Activated naive CD8-positive, alpha-beta T cell treated with anti-CD3 and anti-CD28 coated beads, Interleukin-2, amount 50 U/mL, for 24 hours (primary cell): Measurements from ENCODE around the gene LRRC74A.

Experiments used
- ATAC-seq: fragments of 150-1000 bp; cut with Tn5 transposase; one replicate; pipeline ENCODE4 v1.10.0; 2021
- DNase-seq: peaks from one replicate; pipeline ENCODE4 v3.0.0; 2021
- H3K27ac Mint-ChIP-seq: one replicate; pipeline ENCODE4 v1.8.0; 2021; ENCODE audit warnings: mild to moderate bottlenecking, mixed read lengths
- H3K27me3 Mint-ChIP-seq: one replicate; pipeline ENCODE4 v1.8.0; 2021; ENCODE audit warnings: mixed read lengths
- H3K36me3 Mint-ChIP-seq: one replicate; pipeline ENCODE4 v1.8.0; 2021; ENCODE audit warnings: low read depth, mixed read lengths
- H3K4me1 Mint-ChIP-seq: one replicate; pipeline ENCODE4 v1.8.0; 2021; ENCODE audit warnings: mixed read lengths
- H3K4me3 Mint-ChIP-seq: one replicate; pipeline ENCODE4 v1.8.0; 2021; ENCODE audit warnings: mild to moderate bottlenecking, moderate library complexity, mixed read lengths
- H3K9me3 Mint-ChIP-seq: one replicate; pipeline ENCODE4 v1.8.0; 2021; ENCODE audit warnings: mixed read lengths

The LRRC74A gene

DNA sequence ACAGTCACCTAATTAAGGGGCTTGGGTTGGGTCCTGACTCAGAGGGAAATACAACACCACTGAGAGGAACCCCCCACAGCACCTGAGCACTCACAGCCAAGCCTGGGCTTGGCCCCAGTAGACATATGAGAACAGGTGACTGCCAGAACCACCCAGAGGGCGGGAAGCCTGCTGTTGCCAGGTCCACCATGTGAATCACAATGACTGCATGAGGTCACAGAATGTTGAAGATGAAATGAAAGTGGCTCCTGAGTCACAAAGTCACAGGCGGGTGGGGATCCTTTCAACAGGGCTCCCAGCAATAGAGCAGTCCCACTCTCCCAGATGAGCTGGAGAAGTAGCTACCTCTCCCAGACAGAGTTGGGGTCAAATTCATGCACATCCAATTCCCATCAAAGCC lies at the start of gene LRRC74A:
TSS of gene LRRC74A (plus strand) at position 287 of the 400 bp plus-strand sequence. CDS start 290 bp downstream, outside the sequence.
- H3K4me1 Mint-ChIP-seq: no peaks in the 10 kb centered on the region

DNA sequence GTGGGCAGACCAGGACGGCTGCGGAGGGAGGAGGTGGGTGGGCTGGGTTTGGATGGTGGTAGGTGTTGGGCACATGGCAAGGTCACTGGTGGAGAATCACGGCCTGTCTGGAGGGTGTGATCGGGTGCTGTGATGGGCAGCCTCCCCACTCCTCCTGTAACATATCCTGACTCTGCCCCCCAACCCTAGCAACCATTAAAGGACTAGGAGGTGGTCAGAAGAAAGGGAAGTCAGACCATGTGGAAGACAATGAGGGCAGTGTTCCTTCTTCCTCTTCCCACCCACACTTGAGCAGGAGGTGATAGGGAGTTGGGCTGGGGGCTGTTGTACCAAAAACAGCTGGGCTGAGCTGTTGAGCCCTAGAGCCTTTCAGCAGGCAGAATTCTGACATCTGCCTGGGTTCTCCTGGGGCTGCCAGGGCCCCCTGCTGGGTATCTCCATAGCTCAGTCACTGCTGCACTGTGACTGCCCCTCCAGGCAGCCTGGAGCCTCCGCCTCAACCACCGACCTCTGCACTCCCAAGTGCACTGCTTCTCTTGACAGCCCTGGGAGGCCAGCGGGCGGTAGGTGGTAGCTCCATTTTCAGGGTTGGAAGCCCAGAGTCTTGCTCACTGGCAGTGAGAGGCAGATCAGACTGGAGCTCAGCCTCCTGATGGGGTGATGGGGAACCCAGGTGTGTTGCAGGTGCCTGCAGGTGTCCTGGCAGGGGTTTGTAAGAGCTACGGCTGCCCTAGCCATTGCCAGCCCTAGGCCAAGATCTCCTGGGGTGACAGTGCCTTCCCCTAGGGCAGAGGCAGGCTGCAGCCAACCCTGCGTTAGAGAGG lies 49.6 kb upstream of the LRRC74A start:
- Mint-ChIP-seq H3K9me3 (no peaks in the 10 kb centered on the region), H3K27me3 (peaks cover under 1% of the 10 kb centered on the region), H3K36me3 (no peaks in the 10 kb centered on the region), H3K27ac (no peak overlapping the region), H3K4me3 (no peak overlapping the region), H3K4me1 (peaks cover 18% of the 10 kb centered on the region)
- no peak for ATAC-seq
- no peak for DNase-seq

More for the DNA sequence above, at the start of gene LRRC74A:
- Mint-ChIP-seq H3K9me3 (no peaks in the 10 kb centered on the region), H3K4me3 (no peak within 1 kb of the TSS), H3K36me3 (no peaks in the 10 kb centered on the region), H3K27ac (no peak within 1 kb of the TSS), H3K27me3 (peaks cover 2% of the 10 kb centered on the region)
- peak; percentile 59 for ATAC-seq
- DNase-seq: no peak

DNA sequence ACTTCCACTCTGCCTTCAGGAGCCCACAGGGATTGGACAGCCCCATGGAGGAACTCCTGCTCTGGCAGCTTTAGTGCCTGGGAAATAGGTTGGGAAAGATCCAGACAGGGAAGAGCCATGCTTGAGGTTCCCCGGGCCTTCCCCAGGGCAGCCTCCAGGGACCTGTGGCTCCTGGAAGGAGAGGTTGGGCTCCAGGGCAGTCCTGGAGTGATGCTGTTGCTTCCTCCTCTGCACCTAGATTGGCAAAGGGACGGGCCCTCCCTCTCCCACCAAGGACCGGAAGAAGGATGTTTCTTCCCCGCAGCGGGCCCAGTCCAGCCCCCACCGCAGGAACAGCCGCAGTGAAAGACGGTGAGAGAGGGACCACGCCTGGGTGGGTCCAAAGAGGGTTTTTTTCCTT lies 48.5 kb upstream of the LRRC74A start:
- no peak overlapping the region for H3K4me3 Mint-ChIP-seq

GRCh38 chr14:76778546-76779215 lies 47.5 kb upstream of the LRRC74A start:
- DNase-seq: no peak
- Mint-ChIP-seq H3K4me1 (peaks cover 24% of the 10 kb centered on the region), H3K36me3 (no peaks in the 10 kb centered on the region), H3K27me3 (no peaks in the 10 kb centered on the region), H3K4me3 (no peak overlapping the region), H3K9me3 (no peaks in the 10 kb centered on the region), H3K27ac (no peak overlapping the region)
- no peak for ATAC-seq

More for the DNA sequence above, 48.5 kb upstream of the LRRC74A start:
- H3K4me1 Mint-ChIP-seq: peaks cover 23% of the 10 kb centered on the region
- no peak overlapping the region for H3K27ac Mint-ChIP-seq
- H3K36me3 Mint-ChIP-seq: no peaks in the 10 kb centered on the region
- H3K9me3 Mint-ChIP-seq: no peaks in the 10 kb centered on the region
- no peaks in the 10 kb centered on the region for H3K27me3 Mint-ChIP-seq
- no peak for DNase-seq
- no peak for ATAC-seq

DNA sequence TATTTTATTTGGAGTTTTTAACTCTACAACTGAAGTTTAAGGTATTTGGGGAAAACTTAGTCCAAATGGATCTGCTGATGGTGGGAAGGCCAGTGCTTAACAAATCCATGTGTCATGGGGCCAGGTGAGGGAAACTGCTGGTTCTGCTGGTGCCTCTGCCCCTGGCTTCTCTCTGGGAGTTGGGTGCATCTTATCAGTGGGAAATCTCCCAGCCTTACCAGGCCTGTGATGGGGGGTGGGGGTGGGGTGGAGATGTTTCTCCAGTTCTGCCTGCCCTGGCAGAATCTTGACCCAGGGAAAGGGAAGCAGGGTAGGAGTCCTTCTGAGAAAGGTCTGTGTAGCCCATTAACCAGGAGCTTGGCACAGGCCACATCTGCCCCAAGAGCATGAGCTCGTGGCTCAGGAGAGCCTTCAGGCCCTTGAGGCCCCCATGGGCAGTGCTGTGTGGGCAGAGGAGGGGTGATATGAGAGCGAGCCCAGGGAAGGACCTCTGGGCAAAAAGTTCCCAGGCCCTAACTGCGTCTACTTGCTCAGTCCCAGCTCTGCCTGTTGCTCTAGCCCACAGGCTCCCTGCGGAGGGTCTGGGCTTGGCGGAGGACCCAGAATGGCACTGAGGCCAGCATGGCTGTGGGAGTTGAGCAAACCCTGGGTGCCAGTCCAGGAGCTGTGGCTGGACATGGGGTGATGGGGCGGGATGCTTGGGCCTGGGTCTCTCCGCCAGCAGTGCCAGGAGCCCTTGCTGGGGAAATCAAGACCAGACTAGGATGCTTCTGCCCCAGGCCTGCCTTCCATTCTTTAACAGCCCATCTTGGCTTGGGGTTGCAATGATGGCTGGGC lies 46.8 kb upstream of the LRRC74A start:
- Mint-ChIP-seq H3K27ac (no peak overlapping the region), H3K9me3 (no peaks in the 10 kb centered on the region), H3K4me1 (peaks cover 23% of the 10 kb centered on the region), H3K36me3 (no peaks in the 10 kb centered on the region), H3K4me3 (no peak overlapping the region), H3K27me3 (no peaks in the 10 kb centered on the region)
- DNase-seq (no peak), ATAC-seq (no peak)

- no peaks in the 10 kb centered on the region for H3K27me3 Mint-ChIP-seq
- no peaks in the 10 kb centered on the region for H3K9me3 Mint-ChIP-seq
- ATAC-seq (no peak), DNase-seq (no peak)
- H3K4me1 Mint-ChIP-seq: peaks cover 25% of the 10 kb centered on the region
- no peaks in the 10 kb centered on the region for H3K36me3 Mint-ChIP-seq
- no peak overlapping the region for H3K4me3 Mint-ChIP-seq
- no peak overlapping the region for H3K27ac Mint-ChIP-seq
Observed at GRCh38 chr14:76780058-76780345, 46.2 kb upstream of the LRRC74A start.

- no peak overlapping the region for H3K27ac Mint-ChIP-seq
- ATAC-seq (no peak), DNase-seq (no peak)
- H3K4me1 Mint-ChIP-seq: peaks cover 25% of the 10 kb centered on the region
- no peak overlapping the region for H3K4me3 Mint-ChIP-seq
- H3K27me3 Mint-ChIP-seq: no peaks in the 10 kb centered on the region
- H3K9me3 Mint-ChIP-seq: no peaks in the 10 kb centered on the region
- H3K36me3 Mint-ChIP-seq: no peaks in the 10 kb centered on the region
Observed at GRCh38 chr14:76780360-76780759, 45.8 kb upstream of the LRRC74A start.

- no peaks in the 10 kb centered on the region for H3K27me3 Mint-ChIP-seq
- H3K4me1 Mint-ChIP-seq: peaks cover 25% of the 10 kb centered on the region
- ATAC-seq: no peak
- peaks cover 2% of the 10 kb centered on the region for H3K36me3 Mint-ChIP-seq
- no peaks in the 10 kb centered on the region for H3K9me3 Mint-ChIP-seq
- no peak overlapping the region for H3K27ac Mint-ChIP-seq
- no peak for DNase-seq
- H3K4me3 Mint-ChIP-seq: no peak overlapping the region
Observed at GRCh38 chr14:76780875-76781647, 45.1 kb upstream of the LRRC74A start.

DNA sequence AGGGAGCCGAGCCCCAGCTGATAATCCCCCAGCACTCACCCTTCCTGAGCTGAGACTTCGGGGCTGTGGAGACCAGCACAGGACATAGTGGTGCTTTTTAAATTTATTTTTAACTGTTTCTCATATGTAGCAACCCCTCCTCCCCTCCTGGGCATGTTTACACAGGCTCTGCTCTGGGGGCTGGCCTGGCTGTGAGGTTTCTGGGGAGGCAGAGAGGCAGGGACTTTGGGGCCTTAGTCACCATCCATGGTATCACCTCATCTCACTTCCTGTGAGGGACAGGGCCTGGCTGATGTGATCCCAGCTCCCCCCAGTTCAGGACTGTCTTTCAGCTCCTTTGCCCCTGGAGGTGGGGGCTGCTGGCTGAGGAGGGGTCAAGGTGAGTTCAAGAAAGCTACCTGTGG lies 44.6 kb upstream of the LRRC74A start:
- ATAC-seq (peak; percentile 27), DNase-seq (no peak)
- Mint-ChIP-seq H3K9me3 (no peaks in the 10 kb centered on the region), H3K27me3 (no peaks in the 10 kb centered on the region), H3K4me1 (peaks cover 25% of the 10 kb centered on the region), H3K36me3 (peaks cover 2% of the 10 kb centered on the region), H3K27ac (no peak overlapping the region), H3K4me3 (no peak overlapping the region)

DNA sequence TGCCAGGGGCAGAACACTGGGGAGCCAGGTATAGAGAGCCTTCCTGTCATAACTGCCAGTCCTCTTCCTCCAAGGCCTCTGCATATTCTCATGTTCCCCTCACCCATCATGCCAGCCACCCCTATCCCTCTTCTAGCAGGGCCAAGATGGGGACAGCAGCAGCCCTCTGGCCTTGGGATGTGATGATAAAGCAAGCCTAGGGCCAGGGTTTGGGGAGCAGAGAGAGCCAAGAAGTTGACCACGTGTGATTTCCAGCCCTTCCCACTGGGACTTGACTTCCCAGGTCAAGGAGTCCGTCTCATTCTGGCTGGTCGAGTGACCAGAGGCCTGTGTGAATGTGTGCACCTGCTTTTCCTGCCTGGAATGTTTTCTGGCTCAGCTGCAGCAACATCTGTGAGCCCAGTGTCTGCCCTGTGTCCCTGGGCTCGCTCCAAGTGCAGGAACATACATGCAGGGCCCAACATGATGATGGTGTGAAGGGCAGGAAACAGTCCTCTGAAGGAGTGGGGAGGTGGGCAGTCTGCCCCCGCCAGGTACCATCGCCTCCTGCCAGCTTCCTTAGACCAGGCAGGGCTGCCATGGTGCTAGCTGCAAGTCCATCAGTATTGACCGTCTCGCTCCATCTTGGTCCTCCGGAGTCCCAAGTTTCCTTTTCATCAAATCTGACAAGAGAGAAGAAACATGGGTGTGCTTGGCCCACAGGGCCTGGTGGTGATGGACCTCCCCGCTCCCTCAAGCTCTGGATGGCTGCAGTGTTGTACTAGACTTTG lies 43.9 kb upstream of the LRRC74A start:
- H3K27ac Mint-ChIP-seq: peak overlapping the region; percentile 80
- H3K27me3 Mint-ChIP-seq: no peaks in the 10 kb centered on the region
- DNase-seq: no peak
- H3K36me3 Mint-ChIP-seq: peaks cover 2% of the 10 kb centered on the region
- H3K9me3 Mint-ChIP-seq: no peaks in the 10 kb centered on the region
- ATAC-seq: no peak
- H3K4me1 Mint-ChIP-seq: peaks cover 25% of the 10 kb centered on the region
- H3K4me3 Mint-ChIP-seq: no peak overlapping the region

DNA sequence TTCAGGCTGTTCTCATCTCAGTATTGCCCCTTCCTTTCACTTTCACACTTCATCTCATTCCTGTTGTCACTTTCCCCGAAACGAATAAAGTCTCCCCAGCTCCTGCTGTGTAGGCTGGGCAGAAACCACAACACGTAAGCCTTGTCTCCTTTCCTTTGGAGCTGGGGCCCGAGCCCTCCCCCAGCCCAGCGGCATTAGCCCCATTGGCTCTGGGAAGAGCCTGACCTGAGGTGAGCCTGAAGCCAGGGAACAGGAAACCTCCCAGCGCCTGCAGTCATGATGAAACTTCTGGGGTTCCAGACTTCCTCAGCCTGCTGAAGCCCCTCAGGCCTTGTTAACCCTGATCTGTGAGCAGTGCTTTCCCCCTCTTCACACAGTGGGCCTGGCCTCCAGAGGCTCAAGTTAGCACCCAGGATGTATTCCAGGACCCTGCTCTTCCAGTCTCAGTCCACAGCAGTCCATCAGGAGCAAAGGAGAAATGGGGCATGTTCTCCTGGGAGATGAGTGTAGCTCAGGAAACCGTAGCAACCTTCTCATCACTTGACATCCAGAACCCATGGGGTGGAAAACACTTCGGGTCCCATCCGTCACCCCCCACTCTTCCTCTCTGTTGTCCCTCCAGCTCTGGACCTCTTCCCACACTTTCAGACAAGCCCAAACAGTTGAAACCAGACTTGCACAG lies 43.2 kb upstream of the LRRC74A start:
- peak; percentile 39 for ATAC-seq
- peak overlapping the region; percentile 80 for H3K27ac Mint-ChIP-seq
- no peaks in the 10 kb centered on the region for H3K27me3 Mint-ChIP-seq
- peaks cover 4% of the 10 kb centered on the region for H3K36me3 Mint-ChIP-seq
- H3K4me3 Mint-ChIP-seq: no peak overlapping the region
- no peak for DNase-seq
- no peaks in the 10 kb centered on the region for H3K9me3 Mint-ChIP-seq
- H3K4me1 Mint-ChIP-seq: peaks cover 25% of the 10 kb centered on the region

DNA sequence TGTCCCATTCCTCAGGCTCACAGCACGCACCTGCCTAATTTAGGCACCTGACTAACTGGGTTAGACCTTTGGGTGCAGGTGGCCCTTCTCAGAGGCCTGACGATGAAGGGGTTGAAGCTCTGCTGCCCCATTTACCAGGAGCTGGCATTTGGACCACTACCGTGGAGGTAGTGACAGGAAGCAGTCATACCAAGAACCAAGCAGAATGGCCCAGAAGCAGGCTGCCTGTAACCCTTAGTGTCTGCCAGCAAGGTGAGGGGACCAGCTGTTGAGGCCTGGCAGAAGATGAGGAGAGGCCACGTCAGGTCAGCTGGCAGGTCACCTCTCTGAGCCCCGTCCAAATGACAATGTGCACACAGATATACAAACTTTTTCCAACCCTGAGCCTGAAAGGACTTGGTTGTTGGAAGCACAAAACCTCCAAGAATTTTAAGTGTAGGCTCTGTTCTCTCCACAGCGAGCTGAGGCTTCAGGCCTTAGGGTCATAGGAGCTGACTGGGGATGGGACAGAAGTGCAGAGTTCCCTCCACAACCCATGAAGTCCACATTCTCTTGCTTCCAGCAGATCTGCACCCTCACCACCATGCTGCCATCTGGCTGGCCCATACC lies 41.8 kb upstream of the LRRC74A start:
- no peak overlapping the region for H3K27ac Mint-ChIP-seq
- no peak for ATAC-seq
- DNase-seq: no peak
- H3K4me3 Mint-ChIP-seq: no peak overlapping the region
- no peaks in the 10 kb centered on the region for H3K27me3 Mint-ChIP-seq
- H3K9me3 Mint-ChIP-seq: no peaks in the 10 kb centered on the region
- peaks cover 25% of the 10 kb centered on the region for H3K4me1 Mint-ChIP-seq
- peaks cover 6% of the 10 kb centered on the region for H3K36me3 Mint-ChIP-seq

GRCh38 chr14:76784881-76785280 lies 41.3 kb upstream of the LRRC74A start:
- ATAC-seq (peak; percentile 86), DNase-seq (peak; percentile 66)
- peaks cover 6% of the 10 kb centered on the region for H3K36me3 Mint-ChIP-seq
- no peaks in the 10 kb centered on the region for H3K27me3 Mint-ChIP-seq
- H3K4me3 Mint-ChIP-seq: no peak overlapping the region
- H3K4me1 Mint-ChIP-seq: peaks cover 25% of the 10 kb centered on the region
- H3K27ac Mint-ChIP-seq: no peak overlapping the region
- no peaks in the 10 kb centered on the region for H3K9me3 Mint-ChIP-seq
